Measurements from ENCODE around the gene IL4R.

Gene IL4R

GRCh38 chr16:27330542-27330941, 16.8 kb downstream of the IL4R start:
- no peak for DNase-seq (ENCODE audit: low spot score)

GRCh38 chr16:27332105-27332504, 18.3 kb downstream of the IL4R start:
- no peak for DNase-seq (ENCODE audit: low spot score)

- DNase-seq (ENCODE audit: low spot score) = no peak
Observed at GRCh38 chr16:27333104-27333503, 19.3 kb downstream of the IL4R start.

- DNase-seq (ENCODE audit: low spot score) = no peak
Observed at GRCh38 chr16:27333549-27333948, 19.8 kb downstream of the IL4R start.

GRCh38 chr16:27334192-27334764, 20.5 kb downstream of the IL4R start:
- no peak for DNase-seq (ENCODE audit: low spot score)

GRCh38 chr16:27334838-27335237, 21.1 kb downstream of the IL4R start:
- DNase-seq (ENCODE audit: low spot score) = no peak

GRCh38 chr16:27335349-27336053, 21.7 kb downstream of the IL4R start:
- no peak for DNase-seq (ENCODE audit: low spot score)

- no peak for DNase-seq (ENCODE audit: low spot score)
Observed at GRCh38 chr16:27337024-27337423, 23.2 kb downstream of the IL4R start.

GRCh38 chr16:27339180-27339579, 25.4 kb downstream of the IL4R start:
- DNase-seq (ENCODE audit: low spot score) = no peak

- no peak for DNase-seq (ENCODE audit: low spot score)
Observed at GRCh38 chr16:27340654-27341053, 26.9 kb downstream of the IL4R start.

GRCh38 chr16:27341549-27341948, 27.8 kb downstream of the IL4R start:
- DNase-seq (ENCODE audit: low spot score) = no peak

GRCh38 chr16:27341971-27342370, 28.2 kb downstream of the IL4R start:
- DNase-seq (ENCODE audit: low spot score) = no peak

- DNase-seq (ENCODE audit: low spot score) = no peak
Observed at GRCh38 chr16:27344721-27345120, 30.9 kb downstream of the IL4R start.

GRCh38 chr16:27345201-27345600, 31.4 kb downstream of the IL4R start:
- DNase-seq (ENCODE audit: low spot score) = no peak

GRCh38 chr16:27346819-27347218, 33.0 kb downstream of the IL4R start:
- DNase-seq (ENCODE audit: low spot score) = no peak

- DNase-seq (ENCODE audit: low spot score) = no peak
Observed at GRCh38 chr16:27347930-27348685, 34.3 kb downstream of the IL4R start.

GRCh38 chr16:27349276-27349675, 35.5 kb downstream of the IL4R start:
- no peak for DNase-seq (ENCODE audit: low spot score)

- no peak for DNase-seq (ENCODE audit: low spot score)
Observed at GRCh38 chr16:27350006-27350405, 36.2 kb downstream of the IL4R start.

GRCh38 chr16:27351989-27352388, 38.2 kb downstream of the IL4R start:
- no peak for DNase-seq (ENCODE audit: low spot score)

GRCh38 chr16:27353853-27354252, 40.1 kb downstream of the IL4R start:
- no peak for DNase-seq (ENCODE audit: low spot score)

- no peak for DNase-seq (ENCODE audit: low spot score)
Observed at GRCh38 chr16:27355610-27356009, 41.8 kb downstream of the IL4R start.

GRCh38 chr16:27356794-27357193, 43.0 kb downstream of the IL4R start:
- no peak for DNase-seq (ENCODE audit: low spot score)

- DNase-seq (ENCODE audit: low spot score) = no peak
Observed at GRCh38 chr16:27359051-27359450, 45.3 kb downstream of the IL4R start.
